Measurements from ENCODE around the gene LLGL1. TPM values are rescaled to one million over a fixed set of nuclear protein-coding genes. Genes with fewer than 3 reads are reported as not detected.

LLGL1 gene
- total RNA-seq, 1 experiment from 2014 or later = 47.4 TPM

- DNase-seq = no peak
- peaks cover 4% of the 10 kb centered on the region; the same call in 1 of the 2 replicates for H4K20me1 ChIP-seq (ENCODE audit: low read length)
- H3K27me3 ChIP-seq (ENCODE audit: low read length) = no peaks in the 10 kb centered on the region
- intact Hi-C loops (cut with micrococcal nuclease) = no loop called here
- H3K9me3 ChIP-seq (ENCODE audit: low read length) = no peaks in the 10 kb centered on the region
- H3K27ac ChIP-seq (ENCODE audit: low read length) = peak overlapping the region; percentile 86; the same call in 1 of the 2 replicates
- TF ChIP-seq EZH2 (IDR thresholded peaks at IDR 0.05; ENCODE audit: low read length, unreplicated experiment) = no peak
- TF ChIP-seq EZH2phosphoT487 (IDR thresholded peaks at IDR 0.05; ENCODE audit: borderline replicate concordance, low read length) = no peak
- no peak for TF ChIP-seq CTCF (conservative IDR thresholded peaks at IDR 0.05; ENCODE audit: low read depth, low read length)
- peak overlapping the region; percentile 97; the same call in 1 of the 2 replicates for H3K9ac ChIP-seq (ENCODE audit: low read length)
- H3K4me3 ChIP-seq (ENCODE audit: low read length) = peak overlapping the region; percentile 88; the same call in 1 of the 2 replicates
- ChIA-PET CTCF (no interaction called here), POLR2A (ENCODE audit: unreplicated experiment) (no interaction called here)
- peaks cover 47% of the 10 kb centered on the region for H3K79me2 ChIP-seq (ENCODE audit: low read length)
- BruUV-seq (replicated peaks) = no TSS peak
- H3K4me2 ChIP-seq (ENCODE audit: low read length) = peak overlapping the region; percentile 99
- H3F3A ChIP-seq (ENCODE audit: low read length, unreplicated experiment) = no peaks in the 10 kb centered on the region
- H3K9me2 ChIP-seq (replicated peaks; ENCODE audit: low read length) = no peaks in the 10 kb centered on the region
- peaks cover 27% of the 10 kb centered on the region for H3K4me1 ChIP-seq (ENCODE audit: insufficient read depth, low read length)
- H3K36me3 ChIP-seq (ENCODE audit: low read depth, low read length) = peaks cover 52% of the 10 kb centered on the region
- no peak for ATAC-seq
- H2AFZ ChIP-seq (ENCODE audit: low read length) = no peak overlapping the region
These were observed 30.9 kb downstream of the LLGL1 start for GRCh38 chr17:18256351-18256750.

DNA sequence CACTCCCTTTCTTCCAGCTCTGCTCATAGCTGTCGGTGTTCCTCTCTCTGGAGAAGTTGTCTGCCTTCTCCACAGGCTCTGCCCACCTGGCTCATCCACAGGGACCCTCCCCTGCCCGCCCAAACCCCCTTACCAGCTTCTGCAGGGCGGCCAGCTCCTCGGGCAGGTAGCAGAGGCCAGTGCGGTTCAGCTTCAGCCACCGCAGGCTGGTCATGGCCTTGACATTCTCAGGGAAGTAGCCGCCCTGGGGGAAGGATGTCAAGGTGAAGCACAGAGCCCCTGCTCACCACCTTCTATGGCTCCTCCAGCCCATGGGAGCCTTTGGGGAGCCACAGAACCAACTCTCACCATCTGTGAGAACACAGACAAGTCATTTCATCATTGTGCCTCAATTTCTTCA is 31.3 kb downstream of the LLGL1 start:
- Histone ChIP-seq H3F3A (ENCODE audit: low read length, unreplicated experiment) (no peaks in the 10 kb centered on the region), H3K4me1 (ENCODE audit: insufficient read depth, low read length) (peaks cover 31% of the 10 kb centered on the region), H2AFZ (ENCODE audit: low read length) (no peak overlapping the region), H3K9me2 (replicated peaks; ENCODE audit: low read length) (no peaks in the 10 kb centered on the region), H3K9ac (ENCODE audit: low read length) (peak overlapping the region; percentile 97), H3K27me3 (ENCODE audit: low read length) (no peaks in the 10 kb centered on the region), H3K79me2 (ENCODE audit: low read length) (peaks cover 51% of the 10 kb centered on the region), H3K4me2 (ENCODE audit: low read length) (peak overlapping the region; percentile 99), H3K9me3 (ENCODE audit: low read length) (no peaks in the 10 kb centered on the region), H3K4me3 (ENCODE audit: low read length) (peak overlapping the region; percentile 88), H4K20me1 (ENCODE audit: low read length) (peaks cover 4% of the 10 kb centered on the region; the same call in 1 of the 2 replicates), H3K36me3 (ENCODE audit: low read depth, low read length) (peaks cover 48% of the 10 kb centered on the region), H3K27ac (ENCODE audit: low read length) (peak overlapping the region; percentile 86)
- no peak for ATAC-seq
- no peak for TF ChIP-seq EZH2phosphoT487 (IDR thresholded peaks at IDR 0.05; ENCODE audit: borderline replicate concordance, low read length)
- no peak for TF ChIP-seq EZH2 (IDR thresholded peaks at IDR 0.05; ENCODE audit: low read length, unreplicated experiment)
- no peak for TF ChIP-seq CTCF (conservative IDR thresholded peaks at IDR 0.05; ENCODE audit: low read depth, low read length)
- POLR2A ChIA-PET (ENCODE audit: unreplicated experiment) = no interaction called here
- BruUV-seq (replicated peaks) = no TSS peak
- intact Hi-C loops (cut with micrococcal nuclease) = no loop called here
- no peak for DNase-seq
- CTCF ChIA-PET = no interaction called here

DNA sequence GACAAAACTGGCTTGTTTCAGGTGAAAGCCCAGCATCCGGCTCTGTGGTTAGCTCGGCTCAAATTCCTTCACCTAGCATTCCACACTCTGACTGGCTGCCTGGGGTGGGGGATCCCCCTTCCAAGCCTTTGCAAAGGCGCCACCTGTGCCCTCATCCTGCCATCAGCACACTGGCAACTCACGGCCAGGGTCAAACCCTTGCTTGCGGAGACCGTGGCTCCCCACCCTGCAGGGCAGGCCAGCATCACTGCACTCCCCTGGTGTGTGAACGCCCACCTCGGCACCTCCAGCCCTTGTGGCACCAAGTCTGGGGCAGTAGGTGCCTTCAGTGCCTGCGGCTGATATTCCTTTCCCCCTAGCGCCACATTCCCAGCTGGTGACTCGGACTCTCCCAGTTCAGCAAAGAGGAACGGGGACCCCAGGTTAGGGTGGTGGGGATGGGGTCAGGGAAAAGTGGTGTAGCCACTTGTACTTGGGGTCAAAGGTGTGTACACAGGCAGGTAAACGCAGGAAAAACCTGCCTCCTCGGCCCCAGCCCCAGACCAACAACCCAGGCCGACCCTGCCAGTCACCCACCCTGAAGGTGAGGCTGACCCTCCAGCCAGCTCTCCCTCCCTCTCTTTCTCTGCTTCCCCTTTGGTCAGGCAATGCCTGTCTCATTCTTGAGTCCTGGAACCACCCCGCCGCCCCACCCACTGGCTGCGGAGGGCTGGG is 32.0 kb downstream of the LLGL1 start:
- H3K79me2 ChIP-seq (ENCODE audit: low read length) = peaks cover 58% of the 10 kb centered on the region
- peak; percentile 85 for DNase-seq
- BruUV-seq (replicated peaks) = TSS peak; percentile 18
- H3K9me3 ChIP-seq (ENCODE audit: low read length) = no peaks in the 10 kb centered on the region
- POLR2A ChIA-PET (ENCODE audit: unreplicated experiment) = no interaction called here
- intact Hi-C loops (cut with micrococcal nuclease) = no loop called here
- H3K27ac ChIP-seq (ENCODE audit: low read length) = peak overlapping the region; percentile 86
- peak overlapping the region; percentile 99 for H3K4me2 ChIP-seq (ENCODE audit: low read length)
- H3K9ac ChIP-seq (ENCODE audit: low read length) = peak overlapping the region; percentile 97
- no peaks in the 10 kb centered on the region for H3K27me3 ChIP-seq (ENCODE audit: low read length)
- H3K9me2 ChIP-seq (replicated peaks; ENCODE audit: low read length) = no peaks in the 10 kb centered on the region
- H3K4me3 ChIP-seq (ENCODE audit: low read length) = peak overlapping the region; percentile 88
- no peaks in the 10 kb centered on the region for H3F3A ChIP-seq (ENCODE audit: low read length, unreplicated experiment)
- peaks cover 35% of the 10 kb centered on the region for H3K4me1 ChIP-seq (ENCODE audit: insufficient read depth, low read length)
- H3K36me3 ChIP-seq (ENCODE audit: low read depth, low read length) = peaks cover 41% of the 10 kb centered on the region
- ATAC-seq = peak; percentile 21
- CTCF ChIA-PET = interaction anchor here (0.6 kb wide), 1 partner anchor 117 kb away, joined by 11 read pairs; no protein-coding TSS in a partner anchor
- TF ChIP-seq CTCF (conservative IDR thresholded peaks at IDR 0.05; ENCODE audit: low read depth, low read length) (peak; percentile 20; the same call in 1 of the 2 replicates), EZH2phosphoT487 (IDR thresholded peaks at IDR 0.05; ENCODE audit: borderline replicate concordance, low read length) (no peak)
- peaks cover 4% of the 10 kb centered on the region; the same call in 1 of the 2 replicates for H4K20me1 ChIP-seq (ENCODE audit: low read length)
- H2AFZ ChIP-seq (ENCODE audit: low read length) = peak overlapping the region; percentile 79
